Cardiac muscle cell (in vitro differentiated cells and primary cell): Measurements from ENCODE around the gene SLFNL1. TPM values are rescaled to one million over a fixed set of nuclear protein-coding genes. Genes with fewer than 3 reads are reported as not detected.

Experiments
- DNase-seq, 2 donors: peaks; one replicate each; pipeline versions ENCODE4 v3.0.0 to v3.0.0-alpha.2; 2010 to 2017; ENCODE audit warnings: low read depth in 1 of 2, low spot score in 1 of 2
- H3K27ac ChIP-seq: fragments of 200-600 bp; sonication (generic); 2 replicates; pipeline ENCODE4 v1.5.1; 2016
- H3K27me3 ChIP-seq: fragments of 200-600 bp; sonication (generic); 2 replicates; pipeline ENCODE4 v1.6.0; 2016; ENCODE audit warnings: control low read depth
- H3K36me3 ChIP-seq: fragments of 200-600 bp; sonication (generic); 2 replicates; pipeline ENCODE4 v1.5.1; 2016; ENCODE audit warnings: control low read depth
- H3K4me1 ChIP-seq: fragments of 200-600 bp; sonication (generic); 2 replicates; pipeline ENCODE4 v1.8.1; 2017; ENCODE audit warnings: low read depth, mild to moderate bottlenecking, mixed run types
- H3K4me3 ChIP-seq: fragments of 200-600 bp; sonication (generic); 2 replicates; pipeline ENCODE4 v1.5.1; 2016; ENCODE audit warnings: mild to moderate bottlenecking
- H3K9me3 ChIP-seq: fragments of 200-600 bp; sonication (generic); 2 replicates; pipeline ENCODE4 v1.5.1; 2017; ENCODE audit warnings: low read depth, mild to moderate bottlenecking, control low read depth
- polyA plus RNA-seq: library from polyadenylated mRNA; unstranded; fragments of >200 nt; fragmentation: Nextera tagmentation; extraction: Ambion mirVana; gene quantifications from 2 replicates; pipeline ENCODE4 v1.2.1, GENCODE V29; 2016
- total RNA-seq: library from RNA; depleted of rRNA; stranded (reverse); fragments of >200 nt; gene quantifications from 2 replicates; pipeline ENCODE4 v1.2.3, GENCODE V29; 2016
- TF ChIP-seq, protein P1 (sequence below): IDR thresholded peaks from 2 replicates; pipeline ENCODE4 v1.5.1; 2012; ENCODE audit warnings: low read depth, mild to moderate bottlenecking, low read length

Gene SLFNL1
- total and polyA plus RNA-seq, 2 experiments from 2014 or later, result 0.73 to 3.0 TPM

DNA sequence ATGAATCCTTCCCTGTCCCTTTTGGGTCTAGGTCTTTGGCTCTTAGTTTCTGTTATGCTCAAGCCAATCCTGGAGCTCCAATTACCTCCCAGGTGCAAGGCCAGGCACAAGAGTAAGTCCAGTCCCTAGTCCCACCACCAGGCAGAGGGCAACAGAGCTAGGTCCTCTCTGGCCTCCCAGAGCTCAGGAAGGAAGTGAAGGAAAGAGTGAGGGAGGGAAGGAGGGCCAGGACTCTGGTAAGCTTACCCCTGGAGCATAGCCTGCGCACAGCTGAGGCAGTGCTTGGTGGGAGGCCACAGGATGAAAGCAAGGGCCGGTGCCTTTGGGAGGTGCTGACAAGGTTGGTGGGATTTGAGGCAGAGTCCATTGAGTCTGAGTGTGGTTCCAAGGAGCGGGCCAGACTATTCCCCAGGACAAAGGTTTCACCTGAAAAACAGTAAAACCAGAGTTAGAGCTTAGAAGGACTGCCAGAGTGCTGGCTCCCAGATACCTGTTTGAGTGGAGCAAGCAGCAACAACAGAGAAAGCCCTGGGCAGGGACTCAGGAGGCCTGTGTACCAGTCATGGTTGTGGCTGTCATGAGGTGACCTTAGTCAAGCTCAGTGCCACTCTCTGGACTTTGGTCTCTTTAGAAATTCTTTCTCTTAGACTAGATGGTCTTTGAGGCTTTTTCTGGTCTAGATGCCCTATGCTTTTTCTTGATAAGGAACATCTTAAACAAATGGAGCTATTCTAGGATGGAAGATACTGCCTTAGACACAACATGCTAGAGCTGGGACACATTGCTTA is 15.8 kb upstream of the SLFNL1 start:
- TF ChIP-seq, protein P1, sequence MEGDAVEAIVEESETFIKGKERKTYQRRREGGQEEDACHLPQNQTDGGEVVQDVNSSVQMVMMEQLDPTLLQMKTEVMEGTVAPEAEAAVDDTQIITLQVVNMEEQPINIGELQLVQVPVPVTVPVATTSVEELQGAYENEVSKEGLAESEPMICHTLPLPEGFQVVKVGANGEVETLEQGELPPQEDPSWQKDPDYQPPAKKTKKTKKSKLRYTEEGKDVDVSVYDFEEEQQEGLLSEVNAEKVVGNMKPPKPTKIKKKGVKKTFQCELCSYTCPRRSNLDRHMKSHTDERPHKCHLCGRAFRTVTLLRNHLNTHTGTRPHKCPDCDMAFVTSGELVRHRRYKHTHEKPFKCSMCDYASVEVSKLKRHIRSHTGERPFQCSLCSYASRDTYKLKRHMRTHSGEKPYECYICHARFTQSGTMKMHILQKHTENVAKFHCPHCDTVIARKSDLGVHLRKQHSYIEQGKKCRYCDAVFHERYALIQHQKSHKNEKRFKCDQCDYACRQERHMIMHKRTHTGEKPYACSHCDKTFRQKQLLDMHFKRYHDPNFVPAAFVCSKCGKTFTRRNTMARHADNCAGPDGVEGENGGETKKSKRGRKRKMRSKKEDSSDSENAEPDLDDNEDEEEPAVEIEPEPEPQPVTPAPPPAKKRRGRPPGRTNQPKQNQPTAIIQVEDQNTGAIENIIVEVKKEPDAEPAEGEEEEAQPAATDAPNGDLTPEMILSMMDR, result no peak
- H3K4me1 ChIP-seq, result no peaks in the 10 kb centered on the region

DNA sequence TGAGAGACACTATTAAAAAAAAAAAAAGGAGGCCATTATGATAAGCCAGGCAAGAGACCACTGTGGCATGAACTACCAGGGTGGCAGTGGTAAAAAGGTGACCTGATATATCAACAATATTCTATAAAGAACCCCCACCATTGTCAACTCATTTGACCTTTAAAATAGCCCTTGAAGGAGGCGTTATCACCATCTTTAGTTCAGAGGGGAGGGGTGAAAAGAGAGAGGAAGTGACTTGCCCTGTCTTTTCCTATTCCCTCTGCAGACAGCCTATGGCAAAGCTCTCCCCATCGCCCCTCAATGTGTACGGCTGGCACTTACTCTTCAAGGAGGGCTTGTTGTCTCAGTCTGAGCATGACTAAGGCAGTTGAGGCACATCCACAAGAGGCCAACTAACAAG is 11.7 kb upstream of the SLFNL1 start:
- H3K4me3 ChIP-seq, result no peak overlapping the region
- H3K36me3 ChIP-seq, result peaks cover 74% of the 10 kb centered on the region
- H3K27me3 ChIP-seq, result no peaks in the 10 kb centered on the region
- H3K4me1 ChIP-seq, result no peaks in the 10 kb centered on the region
- TF ChIP-seq, protein P1, result no peak
- no peak overlapping the region for H3K27ac ChIP-seq
- DNase-seq, result no peak
- H3K9me3 ChIP-seq, result no peaks in the 10 kb centered on the region

More for the DNA sequence above, 15.8 kb upstream of the SLFNL1 start:
- Histone ChIP-seq H3K4me3 (no peak overlapping the region), H3K27me3 (no peaks in the 10 kb centered on the region), H3K9me3 (no peaks in the 10 kb centered on the region), H3K36me3 (peaks cover 70% of the 10 kb centered on the region), H3K27ac (no peak overlapping the region)
- no peak for DNase-seq

GRCh38 chr1:41032147-41032546 is 10.6 kb upstream of the SLFNL1 start:
- Histone ChIP-seq H3K9me3 (no peaks in the 10 kb centered on the region), H3K36me3 (peaks cover 74% of the 10 kb centered on the region), H3K4me1 (no peaks in the 10 kb centered on the region), H3K27me3 (no peaks in the 10 kb centered on the region), H3K4me3 (no peak overlapping the region), H3K27ac (no peak overlapping the region)
- TF ChIP-seq, protein P1, result no peak
- no peak for DNase-seq

GRCh38 chr1:41030872-41031616 is 9.5 kb upstream of the SLFNL1 start:
- Histone ChIP-seq H3K36me3 (peaks cover 63% of the 10 kb centered on the region), H3K27ac (no peak overlapping the region), H3K27me3 (no peaks in the 10 kb centered on the region), H3K4me1 (no peaks in the 10 kb centered on the region), H3K9me3 (no peaks in the 10 kb centered on the region), H3K4me3 (no peak overlapping the region)
- no peak for DNase-seq
- TF ChIP-seq, protein P1, result no peak

GRCh38 chr1:41028034-41028642 is 6.6 kb upstream of the SLFNL1 start:
- Histone ChIP-seq H3K4me3 (no peak overlapping the region), H3K4me1 (no peaks in the 10 kb centered on the region), H3K27me3 (no peaks in the 10 kb centered on the region), H3K36me3 (peaks cover 44% of the 10 kb centered on the region), H3K27ac (peak overlapping the region; percentile 25), H3K9me3 (no peaks in the 10 kb centered on the region)
- TF ChIP-seq, protein P1, result no peak
- DNase-seq, result no peak
